ENCODE data around the gene DMBX1. TPM values are rescaled to one million over a fixed set of nuclear protein-coding genes. Genes with fewer than 3 reads are reported as not detected.
A peak's percentile ranks its signal among the peaks of the same experiment; 100 is the strongest.

Gene DMBX1
- total and polyA plus RNA-seq, 9 of the 15 experiments (the other 6 are each of a cell fraction or from before 2014, with no cell fraction given) = 0.25 to 4.3 (median 1.0) TPM

DNA sequence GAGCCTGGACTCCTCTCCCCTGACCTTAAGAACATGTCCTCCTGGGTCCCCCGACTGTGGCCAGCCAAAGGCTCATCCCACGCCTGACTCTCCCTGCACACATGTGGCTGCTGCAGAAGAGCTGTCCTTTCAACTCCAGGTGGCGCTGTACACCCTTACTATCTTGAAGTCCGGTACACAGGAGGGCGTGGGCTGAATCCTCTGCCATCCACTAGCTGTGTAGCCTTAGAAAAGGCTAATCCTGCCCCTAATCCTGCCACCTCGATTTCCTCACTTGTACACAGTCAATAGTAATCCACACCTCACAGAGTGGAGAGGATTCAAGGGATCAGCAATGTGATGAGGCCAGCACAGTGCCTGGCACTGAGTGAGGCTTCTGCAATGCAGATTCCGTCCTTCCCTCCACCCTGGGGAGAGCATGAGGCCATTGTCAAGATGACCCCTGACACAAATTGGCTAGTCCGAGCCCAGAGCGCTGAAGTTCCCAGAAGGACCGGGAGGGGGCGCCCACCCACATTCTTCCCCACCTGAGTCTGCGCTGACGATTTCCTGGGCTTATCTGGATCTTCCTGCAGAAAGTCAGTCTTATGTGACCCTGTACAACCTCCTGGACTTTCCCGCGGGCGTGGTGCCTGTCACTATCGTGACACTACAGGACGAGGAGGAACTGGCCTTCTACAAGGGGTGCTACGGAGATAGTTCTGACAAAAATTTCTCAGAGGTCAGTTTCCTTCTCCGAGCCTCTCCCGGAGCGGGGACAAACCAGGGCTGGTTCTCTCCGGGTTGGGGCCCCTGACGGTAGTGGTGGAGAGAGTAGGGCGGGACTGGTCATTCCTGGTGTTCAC, 47.1 kb upstream of the DMBX1 start (continued):
- TF ChIP-seq, protein P1, sequence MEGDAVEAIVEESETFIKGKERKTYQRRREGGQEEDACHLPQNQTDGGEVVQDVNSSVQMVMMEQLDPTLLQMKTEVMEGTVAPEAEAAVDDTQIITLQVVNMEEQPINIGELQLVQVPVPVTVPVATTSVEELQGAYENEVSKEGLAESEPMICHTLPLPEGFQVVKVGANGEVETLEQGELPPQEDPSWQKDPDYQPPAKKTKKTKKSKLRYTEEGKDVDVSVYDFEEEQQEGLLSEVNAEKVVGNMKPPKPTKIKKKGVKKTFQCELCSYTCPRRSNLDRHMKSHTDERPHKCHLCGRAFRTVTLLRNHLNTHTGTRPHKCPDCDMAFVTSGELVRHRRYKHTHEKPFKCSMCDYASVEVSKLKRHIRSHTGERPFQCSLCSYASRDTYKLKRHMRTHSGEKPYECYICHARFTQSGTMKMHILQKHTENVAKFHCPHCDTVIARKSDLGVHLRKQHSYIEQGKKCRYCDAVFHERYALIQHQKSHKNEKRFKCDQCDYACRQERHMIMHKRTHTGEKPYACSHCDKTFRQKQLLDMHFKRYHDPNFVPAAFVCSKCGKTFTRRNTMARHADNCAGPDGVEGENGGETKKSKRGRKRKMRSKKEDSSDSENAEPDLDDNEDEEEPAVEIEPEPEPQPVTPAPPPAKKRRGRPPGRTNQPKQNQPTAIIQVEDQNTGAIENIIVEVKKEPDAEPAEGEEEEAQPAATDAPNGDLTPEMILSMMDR (IDR thresholded peaks at IDR 0.05 in 2 of 3, conservative IDR thresholded peaks at IDR 0.05 in 1 of 3; ENCODE audit: insufficient read depth in 2 of 3, low read depth in 1 of 3, low read length in 3 of 3) = peak; percentile 92 to 99 (median 97)
- TF ChIP-seq, protein P2, sequence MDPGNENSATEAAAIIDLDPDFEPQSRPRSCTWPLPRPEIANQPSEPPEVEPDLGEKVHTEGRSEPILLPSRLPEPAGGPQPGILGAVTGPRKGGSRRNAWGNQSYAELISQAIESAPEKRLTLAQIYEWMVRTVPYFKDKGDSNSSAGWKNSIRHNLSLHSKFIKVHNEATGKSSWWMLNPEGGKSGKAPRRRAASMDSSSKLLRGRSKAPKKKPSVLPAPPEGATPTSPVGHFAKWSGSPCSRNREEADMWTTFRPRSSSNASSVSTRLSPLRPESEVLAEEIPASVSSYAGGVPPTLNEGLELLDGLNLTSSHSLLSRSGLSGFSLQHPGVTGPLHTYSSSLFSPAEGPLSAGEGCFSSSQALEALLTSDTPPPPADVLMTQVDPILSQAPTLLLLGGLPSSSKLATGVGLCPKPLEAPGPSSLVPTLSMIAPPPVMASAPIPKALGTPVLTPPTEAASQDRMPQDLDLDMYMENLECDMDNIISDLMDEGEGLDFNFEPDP (CRISPR knock-in tag; IDR thresholded peaks at IDR 0.05) = no peak
- TF ChIP-seq KLF6 (CRISPR knock-in tag; IDR thresholded peaks at IDR 0.05; ENCODE audit: borderline replicate concordance) (0 out of 2 replicates have a peak, but pooled peaks have one; percentile 10), ZNF696 (CRISPR knock-in tag; conservative IDR thresholded peaks at IDR 0.05) (no peak), POLR3A (IDR thresholded peaks at IDR 0.05; ENCODE audit: borderline replicate concordance, extremely low read depth, insufficient read depth, insufficient read length) (no peak), ZNF23 (CRISPR knock-in tag; IDR thresholded peaks at IDR 0.05) (no peak), KLF13 (tag; IDR thresholded peaks at IDR 0.05; ENCODE audit: borderline replicate concordance, low read depth) (peak; percentile 86; the same call in 1 of the 2 replicates), KLF1 (tag; IDR thresholded peaks at IDR 0.05) (peak; percentile 74; the same call in 1 of the 2 replicates), MYBL2 (IDR thresholded peaks at IDR 0.05; ENCODE audit: low read depth) (peak; percentile 22; the same call in 1 of the 2 replicates), MYBL2 (CRISPR knock-in tag; IDR thresholded peaks at IDR 0.05; ENCODE audit: borderline replicate concordance) (no peak), TOE1 (IDR thresholded peaks at IDR 0.05; ENCODE audit: borderline replicate concordance) (peak; percentile 81), TOE1 (CRISPR knock-in tag; IDR thresholded peaks at IDR 0.05; ENCODE audit: borderline replicate concordance, low read depth) (no peak), SIX5 (IDR thresholded peaks at IDR 0.05; ENCODE audit: borderline replicate concordance in 1 of 2, insufficient read depth in 1 of 2, low read depth in 1 of 2, low read length in 2 of 2) (no peak; a peak in 1 of 4 replicates), ZSCAN29 (IDR thresholded peaks at IDR 0.05) (peak; percentile 75; the same call in 1 of the 2 replicates), ZFP1 (CRISPR knock-in tag; IDR thresholded peaks at IDR 0.05) (no peak), MTA3 (IDR thresholded peaks at IDR 0.05; ENCODE audit: borderline replicate concordance) (peak; percentile 95), ARHGAP35 (IDR thresholded peaks at IDR 0.05; ENCODE audit: partially characterized antibody) (no peak), SAP30 (IDR thresholded peaks at IDR 0.05; ENCODE audit: borderline replicate concordance, insufficient read depth, low read depth, low read length, poor library complexity, severe bottlenecking) (no peak), ZFX (CRISPR knock-in tag; IDR thresholded peaks at IDR 0.05) (no peak; the same call in 1 of the 2 replicates)
- TF ChIP-seq, protein P3, sequence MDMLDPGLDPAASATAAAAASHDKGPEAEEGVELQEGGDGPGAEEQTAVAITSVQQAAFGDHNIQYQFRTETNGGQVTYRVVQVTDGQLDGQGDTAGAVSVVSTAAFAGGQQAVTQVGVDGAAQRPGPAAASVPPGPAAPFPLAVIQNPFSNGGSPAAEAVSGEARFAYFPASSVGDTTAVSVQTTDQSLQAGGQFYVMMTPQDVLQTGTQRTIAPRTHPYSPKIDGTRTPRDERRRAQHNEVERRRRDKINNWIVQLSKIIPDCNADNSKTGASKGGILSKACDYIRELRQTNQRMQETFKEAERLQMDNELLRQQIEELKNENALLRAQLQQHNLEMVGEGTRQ (CRISPR knock-in tag; IDR thresholded peaks at IDR 0.05) = no peak
- TF ChIP-seq, protein P4, sequence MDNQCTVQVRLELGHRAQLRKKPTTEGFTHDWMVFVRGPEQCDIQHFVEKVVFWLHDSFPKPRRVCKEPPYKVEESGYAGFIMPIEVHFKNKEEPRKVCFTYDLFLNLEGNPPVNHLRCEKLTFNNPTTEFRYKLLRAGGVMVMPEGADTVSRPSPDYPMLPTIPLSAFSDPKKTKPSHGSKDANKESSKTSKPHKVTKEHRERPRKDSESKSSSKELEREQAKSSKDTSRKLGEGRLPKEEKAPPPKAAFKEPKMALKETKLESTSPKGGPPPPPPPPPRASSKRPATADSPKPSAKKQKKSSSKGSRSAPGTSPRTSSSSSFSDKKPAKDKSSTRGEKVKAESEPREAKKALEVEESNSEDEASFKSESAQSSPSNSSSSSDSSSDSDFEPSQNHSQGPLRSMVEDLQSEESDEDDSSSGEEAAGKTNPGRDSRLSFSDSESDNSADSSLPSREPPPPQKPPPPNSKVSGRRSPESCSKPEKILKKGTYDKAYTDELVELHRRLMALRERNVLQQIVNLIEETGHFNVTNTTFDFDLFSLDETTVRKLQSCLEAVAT (IDR thresholded peaks at IDR 0.05) = peak; percentile 59 to 88; a peak in 3 of 4 replicates
